ENCODE data around the gene KRTAP16-1.
A peak's percentile ranks its signal among the peaks of the same experiment; 100 is the strongest.

Gene KRTAP16-1

GRCh38 chr17:41324180-41325075 is 15.3 kb upstream of the KRTAP16-1 start:
- no peak for DNase-seq (ENCODE audit: low read depth)
- TF ChIP-seq, protein P1, sequence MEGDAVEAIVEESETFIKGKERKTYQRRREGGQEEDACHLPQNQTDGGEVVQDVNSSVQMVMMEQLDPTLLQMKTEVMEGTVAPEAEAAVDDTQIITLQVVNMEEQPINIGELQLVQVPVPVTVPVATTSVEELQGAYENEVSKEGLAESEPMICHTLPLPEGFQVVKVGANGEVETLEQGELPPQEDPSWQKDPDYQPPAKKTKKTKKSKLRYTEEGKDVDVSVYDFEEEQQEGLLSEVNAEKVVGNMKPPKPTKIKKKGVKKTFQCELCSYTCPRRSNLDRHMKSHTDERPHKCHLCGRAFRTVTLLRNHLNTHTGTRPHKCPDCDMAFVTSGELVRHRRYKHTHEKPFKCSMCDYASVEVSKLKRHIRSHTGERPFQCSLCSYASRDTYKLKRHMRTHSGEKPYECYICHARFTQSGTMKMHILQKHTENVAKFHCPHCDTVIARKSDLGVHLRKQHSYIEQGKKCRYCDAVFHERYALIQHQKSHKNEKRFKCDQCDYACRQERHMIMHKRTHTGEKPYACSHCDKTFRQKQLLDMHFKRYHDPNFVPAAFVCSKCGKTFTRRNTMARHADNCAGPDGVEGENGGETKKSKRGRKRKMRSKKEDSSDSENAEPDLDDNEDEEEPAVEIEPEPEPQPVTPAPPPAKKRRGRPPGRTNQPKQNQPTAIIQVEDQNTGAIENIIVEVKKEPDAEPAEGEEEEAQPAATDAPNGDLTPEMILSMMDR (IDR thresholded peaks at IDR 0.05; ENCODE audit: low read depth, low read length, missing control alignments) = no peak
- no peak overlapping the region for H3K4me3 ChIP-seq (ENCODE audit: low read depth, low read length)

DNA sequence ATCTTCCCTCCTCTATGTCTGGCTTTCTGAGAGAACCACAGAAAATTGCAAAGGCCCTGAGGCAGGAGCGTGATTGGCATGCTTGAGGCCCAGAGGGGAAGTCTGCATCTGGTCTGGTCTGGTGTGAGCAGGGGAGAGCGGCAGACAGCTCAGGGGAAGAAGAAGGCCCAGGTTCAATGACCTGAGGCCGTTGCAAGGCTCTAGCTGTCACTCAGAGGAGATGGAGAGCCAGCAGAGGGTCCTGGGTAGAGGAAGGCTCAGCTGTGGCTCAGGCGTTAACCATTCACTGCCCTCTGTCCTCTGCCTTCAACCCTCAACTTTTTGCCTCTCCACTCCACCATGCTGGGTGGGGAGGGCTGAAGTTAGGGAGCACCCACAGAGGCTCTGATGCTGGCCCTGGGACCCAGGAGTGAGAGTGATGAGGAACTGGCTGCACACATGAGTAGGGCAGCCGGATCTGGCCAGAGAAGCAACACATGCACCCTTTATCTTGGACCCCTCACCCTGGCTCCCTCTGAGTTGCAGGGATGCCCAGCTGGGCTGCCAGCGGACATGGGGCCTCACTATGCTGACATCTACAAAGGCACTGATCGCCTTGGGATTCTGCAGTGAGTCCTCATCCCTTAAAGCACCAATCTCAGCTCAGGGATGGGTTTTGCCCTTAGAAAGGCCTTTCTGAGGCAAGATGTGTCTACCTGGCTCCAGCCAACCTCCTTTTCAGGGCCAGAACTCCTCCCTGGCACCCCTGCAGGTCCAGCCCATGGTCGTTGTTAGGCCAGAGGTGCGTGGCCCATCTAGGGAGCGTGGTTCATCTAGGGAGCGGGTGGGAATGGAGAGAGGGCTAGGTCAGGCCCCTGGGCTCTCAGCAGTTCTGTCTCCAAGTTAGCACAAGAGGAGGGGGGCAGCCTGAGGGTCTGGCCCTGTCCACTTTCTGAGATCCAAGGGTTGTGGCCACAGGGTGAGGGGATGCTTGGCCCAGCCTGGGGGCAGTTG is 14.1 kb upstream of the KRTAP16-1 start:
- DNase-seq (ENCODE audit: low read depth) = no peak
- no peak overlapping the region for H3K4me3 ChIP-seq (ENCODE audit: low read depth, low read length)

DNA sequence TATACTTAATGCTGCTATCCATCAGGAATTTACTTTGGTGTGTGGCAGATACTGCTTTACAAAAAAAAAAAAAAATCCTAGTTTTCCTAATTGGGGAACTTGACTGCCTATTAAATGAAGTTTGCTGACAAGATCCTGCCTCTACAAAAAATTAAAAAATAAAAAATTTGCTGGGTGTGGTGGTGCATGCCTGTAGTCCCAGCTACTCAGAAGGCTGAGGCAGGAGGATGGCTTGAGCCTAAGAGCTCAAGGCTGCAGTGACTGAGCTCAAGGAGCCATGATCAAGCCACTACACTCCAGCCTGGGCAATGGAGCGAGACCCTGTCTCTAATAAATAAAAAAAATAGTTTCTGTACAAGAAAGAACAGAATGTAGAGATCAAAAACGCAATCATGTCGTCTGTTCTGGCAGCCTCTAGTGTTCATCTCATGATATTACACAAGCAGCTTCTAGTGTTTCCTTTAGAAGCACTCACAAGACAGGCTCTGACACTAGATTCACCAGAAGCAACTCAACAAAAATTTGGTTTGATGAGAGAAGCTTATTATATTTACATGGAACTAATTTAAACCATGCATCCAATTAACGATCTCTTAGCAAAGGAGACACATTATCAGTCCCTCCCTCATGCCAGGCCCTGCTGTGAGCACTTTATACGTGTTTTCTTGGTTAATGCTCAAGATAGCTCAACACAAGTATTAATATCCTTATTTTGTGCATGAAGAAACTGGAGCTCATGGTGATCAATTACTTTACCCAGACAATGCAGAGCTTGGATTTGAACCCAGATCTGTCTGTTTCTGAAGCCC is 13.2 kb upstream of the KRTAP16-1 start:
- TF ChIP-seq, protein P1 (IDR thresholded peaks at IDR 0.05; ENCODE audit: low read depth, low read length, missing control alignments) = peak; percentile 90
- no peak overlapping the region for H3K4me3 ChIP-seq (ENCODE audit: low read depth, low read length)
- no peak for DNase-seq (ENCODE audit: low read depth)

More for the DNA sequence above, 14.1 kb upstream of the KRTAP16-1 start:
- TF ChIP-seq, protein P1 (IDR thresholded peaks at IDR 0.05; ENCODE audit: low read depth, low read length, missing control alignments) = no peak

DNA sequence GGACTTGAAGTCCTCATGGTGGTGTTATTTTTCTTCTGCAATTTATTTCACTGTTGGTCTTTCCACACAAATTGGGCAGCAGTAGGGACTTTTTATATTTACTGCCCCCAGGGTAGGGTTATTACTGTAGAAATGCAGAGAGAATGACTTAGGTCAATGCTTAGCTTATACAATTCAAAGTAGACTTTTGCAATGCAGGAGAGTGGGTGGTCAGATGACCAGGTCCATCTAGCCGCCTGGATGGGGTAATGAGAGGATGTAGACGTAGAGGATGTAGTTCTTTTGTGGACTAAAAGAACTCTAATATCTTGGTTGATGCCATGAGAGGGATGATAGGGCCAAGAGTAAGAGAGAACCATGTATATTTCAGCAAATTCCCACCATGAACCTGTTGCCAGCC is 9.1 kb upstream of the KRTAP16-1 start:
- TF ChIP-seq, protein P1 (IDR thresholded peaks at IDR 0.05; ENCODE audit: low read depth, low read length, missing control alignments) = no peak
- no peak for DNase-seq (ENCODE audit: low read depth)
- H3K4me3 ChIP-seq (ENCODE audit: low read depth, low read length) = no peak overlapping the region

DNA sequence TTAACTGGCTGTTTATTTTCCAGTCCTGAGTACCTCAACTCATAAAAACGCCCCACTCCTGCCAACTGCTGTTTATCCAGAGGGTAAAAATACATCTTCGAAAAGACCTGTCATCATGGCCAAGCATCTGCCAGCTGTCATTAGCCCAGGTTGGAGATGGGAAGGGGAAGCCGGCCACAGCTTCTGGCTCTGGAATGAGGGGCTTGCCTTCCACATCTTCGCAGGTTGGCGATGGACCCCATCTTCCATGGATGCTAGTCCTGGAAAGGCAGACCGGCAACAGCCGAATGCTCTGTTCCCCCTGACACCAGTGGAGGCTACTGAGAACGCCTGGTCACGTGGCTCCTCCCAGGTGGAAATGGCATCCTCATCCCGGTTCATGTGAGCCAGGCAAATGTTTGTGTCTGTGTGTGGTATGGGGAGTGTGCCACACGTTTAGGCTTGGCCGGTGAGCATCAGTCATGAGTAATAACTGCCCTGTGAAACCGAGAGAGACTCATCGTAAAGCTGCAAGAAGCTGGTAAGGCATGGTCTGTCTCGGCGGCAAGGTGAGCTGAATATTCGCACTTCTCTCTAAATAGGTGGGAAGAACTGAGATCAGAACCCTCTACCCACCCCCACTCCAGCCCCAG is 6.8 kb upstream of the KRTAP16-1 start:
- TF ChIP-seq, protein P1 (IDR thresholded peaks at IDR 0.05; ENCODE audit: low read depth, low read length, missing control alignments) = no peak
- no peak overlapping the region for H3K4me3 ChIP-seq (ENCODE audit: low read depth, low read length)
- no peak for DNase-seq (ENCODE audit: low read depth)
